ENCODE measurements around the gene ATP6V0B. TPM values are rescaled to one million over a fixed set of nuclear protein-coding genes. Genes with fewer than 3 reads are reported as not detected.
A peak's percentile ranks its signal among the peaks of the same experiment; 100 is the strongest.

Gene ATP6V0B
- polyA plus RNA-seq, 1 donor from 2014 or later = 580 TPM

DNA sequence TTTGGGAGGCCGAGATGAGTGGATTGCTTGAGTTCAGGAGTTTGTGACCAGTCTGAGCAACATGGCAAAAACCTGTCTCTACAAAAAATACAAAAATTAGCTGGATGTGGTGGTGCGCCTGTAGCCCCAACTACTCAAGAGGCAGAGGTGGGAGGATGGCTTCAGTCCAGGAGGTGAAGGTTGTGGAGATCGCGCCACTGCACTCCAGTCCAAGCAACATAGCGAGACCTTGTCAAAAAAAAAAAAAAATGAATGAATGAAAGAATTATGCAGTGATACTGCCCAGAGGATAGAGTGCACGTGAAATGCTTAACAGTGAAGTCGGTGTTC, 5.4 kb upstream of the ATP6V0B start:
- peak overlapping the region; percentile 85 for H3K4me3 ChIP-seq (ENCODE audit: low read length)
- H3K27ac ChIP-seq (ENCODE audit: low read length) = no peak overlapping the region
- H3K36me3 ChIP-seq (ENCODE audit: insufficient read depth, low read length) = peaks cover 4% of the 10 kb centered on the region
- no peaks in the 10 kb centered on the region for H3K9me2 ChIP-seq (ENCODE audit: insufficient read depth, low read length)
- TF ChIP-seq, protein P1, sequence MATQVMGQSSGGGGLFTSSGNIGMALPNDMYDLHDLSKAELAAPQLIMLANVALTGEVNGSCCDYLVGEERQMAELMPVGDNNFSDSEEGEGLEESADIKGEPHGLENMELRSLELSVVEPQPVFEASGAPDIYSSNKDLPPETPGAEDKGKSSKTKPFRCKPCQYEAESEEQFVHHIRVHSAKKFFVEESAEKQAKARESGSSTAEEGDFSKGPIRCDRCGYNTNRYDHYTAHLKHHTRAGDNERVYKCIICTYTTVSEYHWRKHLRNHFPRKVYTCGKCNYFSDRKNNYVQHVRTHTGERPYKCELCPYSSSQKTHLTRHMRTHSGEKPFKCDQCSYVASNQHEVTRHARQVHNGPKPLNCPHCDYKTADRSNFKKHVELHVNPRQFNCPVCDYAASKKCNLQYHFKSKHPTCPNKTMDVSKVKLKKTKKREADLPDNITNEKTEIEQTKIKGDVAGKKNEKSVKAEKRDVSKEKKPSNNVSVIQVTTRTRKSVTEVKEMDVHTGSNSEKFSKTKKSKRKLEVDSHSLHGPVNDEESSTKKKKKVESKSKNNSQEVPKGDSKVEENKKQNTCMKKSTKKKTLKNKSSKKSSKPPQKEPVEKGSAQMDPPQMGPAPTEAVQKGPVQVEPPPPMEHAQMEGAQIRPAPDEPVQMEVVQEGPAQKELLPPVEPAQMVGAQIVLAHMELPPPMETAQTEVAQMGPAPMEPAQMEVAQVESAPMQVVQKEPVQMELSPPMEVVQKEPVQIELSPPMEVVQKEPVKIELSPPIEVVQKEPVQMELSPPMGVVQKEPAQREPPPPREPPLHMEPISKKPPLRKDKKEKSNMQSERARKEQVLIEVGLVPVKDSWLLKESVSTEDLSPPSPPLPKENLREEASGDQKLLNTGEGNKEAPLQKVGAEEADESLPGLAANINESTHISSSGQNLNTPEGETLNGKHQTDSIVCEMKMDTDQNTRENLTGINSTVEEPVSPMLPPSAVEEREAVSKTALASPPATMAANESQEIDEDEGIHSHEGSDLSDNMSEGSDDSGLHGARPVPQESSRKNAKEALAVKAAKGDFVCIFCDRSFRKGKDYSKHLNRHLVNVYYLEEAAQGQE (IDR thresholded peaks at IDR 0.05; ENCODE audit: borderline replicate concordance) = no peak
- no peak for TF ChIP-seq POLR2AphosphoS5 (IDR thresholded peaks at IDR 0.05)
- TF ChIP-seq TAF1 (IDR thresholded peaks at IDR 0.05; ENCODE audit: low read depth) = no peak
- TF ChIP-seq MXI1 (conservative IDR thresholded peaks at IDR 0.05; ENCODE audit: poor library complexity, severe bottlenecking) = no peak
- TF ChIP-seq, protein P2, sequence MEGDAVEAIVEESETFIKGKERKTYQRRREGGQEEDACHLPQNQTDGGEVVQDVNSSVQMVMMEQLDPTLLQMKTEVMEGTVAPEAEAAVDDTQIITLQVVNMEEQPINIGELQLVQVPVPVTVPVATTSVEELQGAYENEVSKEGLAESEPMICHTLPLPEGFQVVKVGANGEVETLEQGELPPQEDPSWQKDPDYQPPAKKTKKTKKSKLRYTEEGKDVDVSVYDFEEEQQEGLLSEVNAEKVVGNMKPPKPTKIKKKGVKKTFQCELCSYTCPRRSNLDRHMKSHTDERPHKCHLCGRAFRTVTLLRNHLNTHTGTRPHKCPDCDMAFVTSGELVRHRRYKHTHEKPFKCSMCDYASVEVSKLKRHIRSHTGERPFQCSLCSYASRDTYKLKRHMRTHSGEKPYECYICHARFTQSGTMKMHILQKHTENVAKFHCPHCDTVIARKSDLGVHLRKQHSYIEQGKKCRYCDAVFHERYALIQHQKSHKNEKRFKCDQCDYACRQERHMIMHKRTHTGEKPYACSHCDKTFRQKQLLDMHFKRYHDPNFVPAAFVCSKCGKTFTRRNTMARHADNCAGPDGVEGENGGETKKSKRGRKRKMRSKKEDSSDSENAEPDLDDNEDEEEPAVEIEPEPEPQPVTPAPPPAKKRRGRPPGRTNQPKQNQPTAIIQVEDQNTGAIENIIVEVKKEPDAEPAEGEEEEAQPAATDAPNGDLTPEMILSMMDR (IDR thresholded peaks at IDR 0.05; ENCODE audit: poor library complexity, severe bottlenecking) = no peak
- no peak for TF ChIP-seq EZH2 (IDR thresholded peaks at IDR 0.05; ENCODE audit: borderline replicate concordance, insufficient read depth, low read length, poor library complexity, severe bottlenecking)
- TF ChIP-seq SMC3 (conservative IDR thresholded peaks at IDR 0.05; ENCODE audit: poor library complexity) = no peak
- no peak for TF ChIP-seq RAD21 (conservative IDR thresholded peaks at IDR 0.05)
- TF ChIP-seq EP300 (conservative IDR thresholded peaks at IDR 0.05; ENCODE audit: poor library complexity, severe bottlenecking) = no peak
- H3K79me2 ChIP-seq (replicated peaks; ENCODE audit: insufficient read depth, low read length) = no peaks in the 10 kb centered on the region
- H3K9ac ChIP-seq (ENCODE audit: low read length) = no peak overlapping the region
- no peak overlapping the region for H2AFZ ChIP-seq (ENCODE audit: low read depth, low read length)
- H3F3A ChIP-seq (ENCODE audit: insufficient read depth, low read length, poor library complexity, severe bottlenecking) = no peaks in the 10 kb centered on the region
- no peaks in the 10 kb centered on the region for H3K9me3 ChIP-seq (ENCODE audit: low read length)
- H3K4me2 ChIP-seq (ENCODE audit: low read length) = peak overlapping the region; percentile 94
- no peaks in the 10 kb centered on the region for H4K20me1 ChIP-seq (ENCODE audit: insufficient read depth)
- no peaks in the 10 kb centered on the region for H3K27me3 ChIP-seq (ENCODE audit: insufficient read depth, low read depth, low read length)

DNA sequence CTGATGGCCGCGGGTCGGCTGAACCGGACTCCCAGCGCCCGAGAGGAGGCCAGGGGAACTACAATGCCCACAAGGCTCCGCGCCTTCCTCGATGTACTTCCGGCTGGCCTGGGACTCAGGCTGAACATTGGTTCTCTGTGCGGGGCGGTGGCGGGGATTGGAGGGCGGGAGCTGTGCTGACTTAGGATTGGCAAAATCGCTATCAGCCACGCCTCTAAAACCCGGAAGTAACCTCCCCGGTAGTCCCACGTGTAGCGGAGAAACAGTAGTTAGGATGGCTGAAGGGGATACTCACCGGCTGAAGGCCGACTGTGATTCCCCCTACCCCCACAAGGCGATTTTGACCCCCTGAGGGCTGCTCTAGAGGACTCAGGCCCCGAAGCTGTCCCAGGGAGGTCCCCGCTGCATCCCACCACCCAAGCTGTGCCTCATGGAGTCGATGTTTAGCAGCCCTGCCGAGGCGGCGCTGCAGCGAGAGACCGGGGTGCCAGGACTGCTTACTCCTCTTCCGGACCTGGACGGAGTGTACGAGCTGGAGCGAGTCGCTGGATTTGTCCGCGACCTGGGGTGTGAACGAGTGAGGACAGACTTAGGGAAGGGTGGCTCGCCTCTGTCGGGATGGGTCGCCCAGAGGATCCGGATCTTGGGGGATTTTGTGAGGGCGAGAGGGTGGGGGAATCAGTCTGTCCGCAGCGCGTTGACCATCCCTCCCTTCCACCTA, 4.9 kb upstream of the ATP6V0B start, which contains the start of gene DPH2:
Gene DPH2 (plus strand): TSS at position 265 of the 721 bp plus-strand sequence. CDS start 166 bp downstream, at position 431.
- peak; percentile 62 for TF ChIP-seq POLR2AphosphoS5 (IDR thresholded peaks at IDR 0.05)
- TF ChIP-seq EZH2 (IDR thresholded peaks at IDR 0.05; ENCODE audit: borderline replicate concordance, insufficient read depth, low read length, poor library complexity, severe bottlenecking) = no peak
- TF ChIP-seq MXI1 (conservative IDR thresholded peaks at IDR 0.05; ENCODE audit: poor library complexity, severe bottlenecking) = peak; percentile 99
- TF ChIP-seq, protein P2 (IDR thresholded peaks at IDR 0.05; ENCODE audit: poor library complexity, severe bottlenecking) = no peak

More for the DNA sequence above, 4.9 kb upstream of the ATP6V0B start, which contains the start of gene DPH2:
- no peaks in the 10 kb centered on the region for H4K20me1 ChIP-seq (ENCODE audit: insufficient read depth)
- H3K36me3 ChIP-seq (ENCODE audit: insufficient read depth, low read length) = no peaks in the 10 kb centered on the region
- H3K9me3 ChIP-seq (ENCODE audit: low read length) = no peaks in the 10 kb centered on the region
- H2AFZ ChIP-seq (ENCODE audit: low read depth, low read length) = peak within 1 kb of the TSS; percentile 42
- H3F3A ChIP-seq (ENCODE audit: insufficient read depth, low read length, poor library complexity, severe bottlenecking) = no peaks in the 10 kb centered on the region
- no peaks in the 10 kb centered on the region for H3K27me3 ChIP-seq (ENCODE audit: insufficient read depth, low read depth, low read length)
- peak within 1 kb of the TSS; percentile 94 for H3K4me2 ChIP-seq (ENCODE audit: low read length)
- H3K27ac ChIP-seq (ENCODE audit: low read length) = no peak within 1 kb of the TSS
- peak within 1 kb of the TSS; percentile 85 for H3K4me3 ChIP-seq (ENCODE audit: low read length)
- peaks cover under 1% of the 10 kb centered on the region for H3K79me2 ChIP-seq (replicated peaks; ENCODE audit: insufficient read depth, low read length)
- H3K9me2 ChIP-seq (ENCODE audit: insufficient read depth, low read length) = no peaks in the 10 kb centered on the region
- peak within 1 kb of the TSS; percentile 60 for H3K9ac ChIP-seq (ENCODE audit: low read length)

Data from neural cell (in vitro differentiated cells).